ENCODE measurements around the gene NLGN2.

Gene NLGN2

GRCh38 chr17:7465597-7466275 is 58.1 kb downstream of the NLGN2 start:
- no peaks in the 10 kb centered on the region for H3K9me3 ChIP-seq (ENCODE audit: control insufficient read depth, insufficient read depth, low read length)

DNA sequence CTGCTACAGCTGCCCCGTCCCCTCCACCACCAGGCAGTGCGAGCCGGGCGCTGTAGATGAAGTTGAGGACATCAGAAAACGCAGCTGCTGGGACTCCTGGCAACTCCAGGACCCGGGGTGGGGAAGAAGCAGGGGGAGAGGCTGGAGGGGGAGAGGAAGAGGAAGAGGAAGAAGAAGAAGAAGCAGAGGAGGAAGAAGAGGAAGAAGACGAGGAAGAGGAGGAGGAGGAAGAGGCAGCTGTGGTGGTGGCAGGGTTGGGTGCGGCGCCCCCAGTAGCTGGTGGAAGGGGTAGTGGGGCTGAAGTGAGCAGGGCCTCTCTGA is 58.6 kb downstream of the NLGN2 start:
- no peaks in the 10 kb centered on the region for H3K9me3 ChIP-seq (ENCODE audit: control insufficient read depth, insufficient read depth, low read length)
- no peak overlapping the region for H3K9ac ChIP-seq (ENCODE audit: low read depth, low read length)
- no peak overlapping the region for H3K4me3 ChIP-seq (ENCODE audit: low read depth, low read length)
- peaks cover 2% of the 10 kb centered on the region for H3K36me3 ChIP-seq (ENCODE audit: control insufficient read depth, insufficient read depth, low read length)
- no peaks in the 10 kb centered on the region for H3K27me3 ChIP-seq (ENCODE audit: control insufficient read depth, insufficient read depth, low read length)
- no peaks in the 10 kb centered on the region for H3K4me1 ChIP-seq (ENCODE audit: control insufficient read depth, insufficient read depth, low read length)

More at GRCh38 chr17:7465597-7466275, 58.1 kb downstream of the NLGN2 start:
- Histone ChIP-seq H3K36me3 (ENCODE audit: control insufficient read depth, insufficient read depth, low read length) (peaks cover 2% of the 10 kb centered on the region), H3K9ac (ENCODE audit: low read depth, low read length) (no peak overlapping the region), H3K4me3 (ENCODE audit: low read depth, low read length) (no peak overlapping the region), H3K4me1 (ENCODE audit: control insufficient read depth, insufficient read depth, low read length) (peaks cover 4% of the 10 kb centered on the region), H3K27me3 (ENCODE audit: control insufficient read depth, insufficient read depth, low read length) (peaks cover under 1% of the 10 kb centered on the region)

- no peaks in the 10 kb centered on the region for H3K4me1 ChIP-seq (ENCODE audit: control insufficient read depth, insufficient read depth, low read length)
- no peak overlapping the region for H3K4me3 ChIP-seq (ENCODE audit: low read depth, low read length)
- peaks cover 2% of the 10 kb centered on the region for H3K36me3 ChIP-seq (ENCODE audit: control insufficient read depth, insufficient read depth, low read length)
- H3K27me3 ChIP-seq (ENCODE audit: control insufficient read depth, insufficient read depth, low read length) = no peaks in the 10 kb centered on the region
- H3K9ac ChIP-seq (ENCODE audit: low read depth, low read length) = no peak overlapping the region
- no peaks in the 10 kb centered on the region for H3K9me3 ChIP-seq (ENCODE audit: control insufficient read depth, insufficient read depth, low read length)
Measured at GRCh38 chr17:7466639-7467341, 59.1 kb downstream of the NLGN2 start.

DNA sequence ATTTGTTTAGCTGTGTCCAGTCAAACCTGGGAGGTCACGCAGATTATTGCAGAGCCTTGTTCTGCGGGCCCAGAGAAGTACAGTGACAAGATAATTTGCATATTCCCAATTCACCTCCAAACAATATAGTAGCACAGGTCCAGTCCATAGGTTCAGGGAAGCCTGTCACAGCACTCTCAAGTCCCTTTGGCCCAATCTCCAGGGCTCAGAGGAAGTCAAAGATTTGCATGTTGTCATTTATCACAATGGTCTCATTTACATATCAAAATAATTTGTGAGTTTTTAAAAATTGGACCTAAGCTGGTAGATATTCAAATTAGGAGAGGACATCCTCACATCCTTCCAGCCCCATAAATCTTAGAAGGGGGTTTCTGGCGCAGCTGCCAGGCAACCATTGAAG is 59.9 kb downstream of the NLGN2 start:
- H3K27me3 ChIP-seq (ENCODE audit: control insufficient read depth, insufficient read depth, low read length) = no peaks in the 10 kb centered on the region
- H3K4me1 ChIP-seq (ENCODE audit: control insufficient read depth, insufficient read depth, low read length) = no peaks in the 10 kb centered on the region
- no peaks in the 10 kb centered on the region for H3K9me3 ChIP-seq (ENCODE audit: control insufficient read depth, insufficient read depth, low read length)
- H3K4me3 ChIP-seq (ENCODE audit: low read depth, low read length) = no peak overlapping the region
- peaks cover 2% of the 10 kb centered on the region for H3K36me3 ChIP-seq (ENCODE audit: control insufficient read depth, insufficient read depth, low read length)
- H3K9ac ChIP-seq (ENCODE audit: low read depth, low read length) = no peak overlapping the region

DNA sequence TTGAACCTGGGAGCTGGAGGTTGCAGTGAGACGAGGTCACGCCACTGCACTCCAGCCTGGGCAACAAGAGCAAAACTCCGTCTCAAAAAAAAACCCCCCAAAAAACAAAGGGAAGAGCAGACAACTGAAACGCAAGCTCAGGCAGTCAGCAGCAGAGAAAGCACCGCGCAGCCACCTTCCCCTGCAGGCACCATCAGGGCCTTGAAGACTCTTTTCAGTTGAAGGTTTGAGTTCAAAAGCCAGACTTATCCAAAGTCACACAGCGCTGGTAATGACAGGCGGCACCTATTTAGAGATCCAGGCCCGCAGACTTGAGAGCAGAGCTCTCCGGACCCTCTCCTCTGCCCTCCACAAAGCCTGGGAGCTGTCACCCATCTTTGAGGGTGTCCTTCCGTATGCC is 60.6 kb downstream of the NLGN2 start:
- Histone ChIP-seq H3K36me3 (ENCODE audit: control insufficient read depth, insufficient read depth, low read length) (peaks cover 2% of the 10 kb centered on the region), H3K4me1 (ENCODE audit: control insufficient read depth, insufficient read depth, low read length) (no peaks in the 10 kb centered on the region), H3K27me3 (ENCODE audit: control insufficient read depth, insufficient read depth, low read length) (no peaks in the 10 kb centered on the region), H3K4me3 (ENCODE audit: low read depth, low read length) (no peak overlapping the region), H3K9me3 (ENCODE audit: control insufficient read depth, insufficient read depth, low read length) (no peaks in the 10 kb centered on the region), H3K9ac (ENCODE audit: low read depth, low read length) (no peak overlapping the region)

DNA sequence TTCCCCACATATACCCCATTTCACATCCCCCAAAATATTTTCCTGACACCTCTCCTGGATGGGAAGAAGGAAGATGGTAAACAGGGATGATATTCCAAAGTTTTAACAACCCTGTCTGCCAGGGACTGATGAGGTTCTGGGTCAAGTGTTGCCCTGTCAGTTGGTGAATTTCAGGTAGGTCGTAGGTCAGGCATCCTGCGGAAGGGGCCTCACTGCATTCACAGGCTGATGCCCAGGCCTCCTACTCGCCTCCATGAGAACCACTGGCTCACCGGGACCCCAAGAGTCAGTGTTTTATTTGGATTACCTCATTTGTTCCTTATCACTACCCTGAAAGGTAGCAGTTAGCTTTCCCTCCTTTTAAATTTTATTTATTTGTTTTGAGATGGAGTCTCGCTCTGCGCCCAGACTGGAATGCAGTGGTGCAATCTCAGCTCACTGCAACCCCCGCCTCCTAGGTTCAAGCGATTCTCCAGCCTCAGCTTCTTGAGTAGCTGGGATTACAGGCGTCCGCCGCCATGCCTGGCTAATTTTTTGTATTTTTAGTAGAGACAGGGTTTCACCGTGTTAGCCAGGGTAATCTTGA is 61.3 kb downstream of the NLGN2 start:
- Histone ChIP-seq H3K9me3 (ENCODE audit: control insufficient read depth, insufficient read depth, low read length) (no peaks in the 10 kb centered on the region), H3K4me3 (ENCODE audit: low read depth, low read length) (no peak overlapping the region), H3K9ac (ENCODE audit: low read depth, low read length) (no peak overlapping the region), H3K27me3 (ENCODE audit: control insufficient read depth, insufficient read depth, low read length) (no peaks in the 10 kb centered on the region), H3K4me1 (ENCODE audit: control insufficient read depth, insufficient read depth, low read length) (no peaks in the 10 kb centered on the region), H3K36me3 (ENCODE audit: control insufficient read depth, insufficient read depth, low read length) (peaks cover 2% of the 10 kb centered on the region)

All from iPS-15b (cell line).